ENCODE measurements around the gene ZRANB1. TPM values are rescaled to one million over a fixed set of nuclear protein-coding genes. Genes with fewer than 3 reads are reported as not detected.
A peak's percentile ranks its signal among the peaks of the same experiment; 100 is the strongest.

The ZRANB1 gene
- total RNA-seq, 6 donors from 2014 or later: 14.6 to 35.4 (median 17.1) TPM

DNA sequence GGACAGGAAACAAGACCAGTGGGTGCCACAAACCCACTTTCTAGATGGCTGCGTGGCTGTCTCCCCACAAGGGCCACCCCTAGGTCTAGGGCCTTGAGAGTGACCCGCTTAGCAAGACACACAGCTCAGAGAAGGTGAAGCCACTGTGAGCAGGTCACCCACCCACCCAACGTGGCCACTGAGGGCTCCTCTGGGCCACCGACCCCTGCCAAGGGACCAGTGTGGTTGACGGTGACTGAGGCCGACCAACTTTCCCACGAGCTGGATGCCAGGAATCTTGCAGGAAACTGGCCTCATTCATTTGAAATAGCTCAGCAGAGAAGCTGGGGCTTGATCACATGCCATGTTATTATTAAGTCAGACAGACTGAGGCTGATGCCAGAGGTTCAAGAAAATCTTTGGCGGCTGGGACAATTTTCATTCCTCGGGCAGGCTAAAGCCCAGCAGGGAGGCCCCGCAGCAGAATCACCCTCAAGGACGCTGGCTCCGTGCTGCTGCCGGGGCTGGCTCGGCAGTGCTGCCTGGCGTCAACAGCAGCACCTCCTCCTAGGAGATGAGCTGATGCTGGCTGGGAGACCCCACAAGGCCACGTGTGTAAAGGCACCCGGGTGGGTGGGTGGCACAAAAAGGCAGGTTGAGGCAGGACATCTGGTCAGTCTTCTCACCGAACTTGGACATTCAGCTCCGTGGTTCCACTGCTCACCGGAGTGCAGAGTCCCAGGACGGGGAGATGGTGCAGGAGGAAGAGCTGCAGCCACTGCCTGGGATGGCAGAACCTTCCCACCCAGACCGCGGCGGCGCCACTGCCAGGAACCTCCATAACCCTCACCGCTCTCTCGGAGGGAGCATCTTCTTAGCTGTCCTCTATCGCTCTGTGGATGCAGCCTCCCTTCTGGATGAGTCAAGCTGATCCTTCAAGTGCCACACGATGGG lies 57.8 kb downstream of the ZRANB1 start:
- H3K9me3 ChIP-seq: no peaks in the 10 kb centered on the region
- no peak for TF ChIP-seq EP300 (IDR thresholded peaks at IDR 0.05)
- TF ChIP-seq POLR2A (IDR thresholded peaks at IDR 0.05): no peak
- TF ChIP-seq, protein P1, sequence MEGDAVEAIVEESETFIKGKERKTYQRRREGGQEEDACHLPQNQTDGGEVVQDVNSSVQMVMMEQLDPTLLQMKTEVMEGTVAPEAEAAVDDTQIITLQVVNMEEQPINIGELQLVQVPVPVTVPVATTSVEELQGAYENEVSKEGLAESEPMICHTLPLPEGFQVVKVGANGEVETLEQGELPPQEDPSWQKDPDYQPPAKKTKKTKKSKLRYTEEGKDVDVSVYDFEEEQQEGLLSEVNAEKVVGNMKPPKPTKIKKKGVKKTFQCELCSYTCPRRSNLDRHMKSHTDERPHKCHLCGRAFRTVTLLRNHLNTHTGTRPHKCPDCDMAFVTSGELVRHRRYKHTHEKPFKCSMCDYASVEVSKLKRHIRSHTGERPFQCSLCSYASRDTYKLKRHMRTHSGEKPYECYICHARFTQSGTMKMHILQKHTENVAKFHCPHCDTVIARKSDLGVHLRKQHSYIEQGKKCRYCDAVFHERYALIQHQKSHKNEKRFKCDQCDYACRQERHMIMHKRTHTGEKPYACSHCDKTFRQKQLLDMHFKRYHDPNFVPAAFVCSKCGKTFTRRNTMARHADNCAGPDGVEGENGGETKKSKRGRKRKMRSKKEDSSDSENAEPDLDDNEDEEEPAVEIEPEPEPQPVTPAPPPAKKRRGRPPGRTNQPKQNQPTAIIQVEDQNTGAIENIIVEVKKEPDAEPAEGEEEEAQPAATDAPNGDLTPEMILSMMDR (IDR thresholded peaks at IDR 0.05): no peak
- TF ChIP-seq POLR2AphosphoS5 (IDR thresholded peaks at IDR 0.05): peak in 1 of 2 donors; percentile 13
- H3K4me1 ChIP-seq: peaks cover 27 to 38% (median 33%) of the 10 kb centered on the region in 4 donors
- H3K4me3 ChIP-seq: no peak overlapping the region
- 65 to 75% methylated on average over 17 to 29 of the region's 29 CpGs for WGBS, 2 donors
- no peaks in the 10 kb centered on the region for H3K27me3 ChIP-seq
- H3K27ac ChIP-seq: peak overlapping the region; percentile 53 to 72 (median 63)
- DNase-seq (peak; percentile 22 to 82), ATAC-seq (ENCODE audit: low FRiP score in 2 of 2) (peak in 1 of 2 donors; percentile 41)
- H3K36me3 ChIP-seq: peaks cover 26 to 92% (median 81%) of the 10 kb centered on the region in 4 donors

DNA sequence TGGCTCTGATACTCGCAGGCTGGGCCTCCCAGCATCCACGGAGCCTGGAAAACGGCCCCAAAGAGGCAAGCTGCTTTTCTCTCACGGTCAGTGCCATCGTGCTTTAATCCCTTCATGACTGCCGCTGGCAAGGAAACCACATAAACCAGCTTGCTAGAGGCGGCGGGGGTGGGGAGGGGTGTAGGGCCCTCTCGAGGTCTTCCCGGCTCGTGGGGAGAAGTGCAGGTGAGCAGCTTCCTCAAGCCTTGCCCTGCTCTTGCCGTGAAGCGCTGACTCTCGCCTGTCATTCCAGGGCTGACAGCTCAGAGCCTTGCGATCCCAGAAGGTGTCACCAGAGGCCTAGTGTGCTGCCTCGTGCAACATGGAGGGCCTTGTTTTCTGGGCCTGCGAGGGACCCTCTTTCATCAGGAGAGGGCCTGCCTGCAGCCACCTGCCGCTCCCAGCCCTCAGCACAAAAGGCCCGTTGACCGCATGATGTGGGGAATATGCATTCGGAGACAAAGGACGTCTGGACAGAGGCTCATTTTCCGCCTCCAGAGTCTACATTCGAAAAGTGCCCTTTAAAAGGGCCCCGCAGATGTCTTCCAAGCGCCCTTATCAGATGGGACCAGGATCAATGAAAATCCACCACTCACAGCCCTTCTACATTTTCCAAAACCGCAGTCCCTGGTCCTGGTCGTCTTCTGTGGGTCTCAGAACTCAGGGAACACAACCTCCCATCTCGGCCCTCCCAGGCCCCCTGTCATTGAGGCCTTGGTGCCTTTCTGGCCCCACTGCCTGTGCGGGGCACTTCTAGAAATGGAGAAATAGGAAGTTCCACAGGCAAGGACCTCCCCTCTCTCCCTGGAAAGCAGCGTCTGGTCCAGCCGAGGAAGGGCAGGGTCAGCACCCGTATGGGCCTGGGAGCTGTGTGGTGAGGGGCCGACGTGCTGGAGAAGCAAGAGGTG lies 58.7 kb downstream of the ZRANB1 start:
- no peaks in the 10 kb centered on the region for H3K9me3 ChIP-seq
- peaks cover 26 to 91% (median 74%) of the 10 kb centered on the region in 4 donors for H3K36me3 ChIP-seq
- H3K4me1 ChIP-seq: peaks cover 27 to 38% (median 33%) of the 10 kb centered on the region in 4 donors
- H3K4me3 ChIP-seq: no peak overlapping the region
- ATAC-seq (ENCODE audit: low FRiP score in 2 of 2) (no peak), DNase-seq (peak; percentile 20 to 41)
- H3K27ac ChIP-seq: peak overlapping the region in 3 of 4 donors; percentile 67 to 72 (median 67)
- H3K27me3 ChIP-seq: no peaks in the 10 kb centered on the region
- 63 to 64% methylated on average over 17 to 35 of the region's 35 CpGs for WGBS, 2 donors
- no peak for TF ChIP-seq POLR2A (IDR thresholded peaks at IDR 0.05)
- TF ChIP-seq POLR2AphosphoS5 (IDR thresholded peaks at IDR 0.05): no peak
- TF ChIP-seq, protein P1 (IDR thresholded peaks at IDR 0.05): no peak
- no peak for TF ChIP-seq EP300 (IDR thresholded peaks at IDR 0.05)

DNA sequence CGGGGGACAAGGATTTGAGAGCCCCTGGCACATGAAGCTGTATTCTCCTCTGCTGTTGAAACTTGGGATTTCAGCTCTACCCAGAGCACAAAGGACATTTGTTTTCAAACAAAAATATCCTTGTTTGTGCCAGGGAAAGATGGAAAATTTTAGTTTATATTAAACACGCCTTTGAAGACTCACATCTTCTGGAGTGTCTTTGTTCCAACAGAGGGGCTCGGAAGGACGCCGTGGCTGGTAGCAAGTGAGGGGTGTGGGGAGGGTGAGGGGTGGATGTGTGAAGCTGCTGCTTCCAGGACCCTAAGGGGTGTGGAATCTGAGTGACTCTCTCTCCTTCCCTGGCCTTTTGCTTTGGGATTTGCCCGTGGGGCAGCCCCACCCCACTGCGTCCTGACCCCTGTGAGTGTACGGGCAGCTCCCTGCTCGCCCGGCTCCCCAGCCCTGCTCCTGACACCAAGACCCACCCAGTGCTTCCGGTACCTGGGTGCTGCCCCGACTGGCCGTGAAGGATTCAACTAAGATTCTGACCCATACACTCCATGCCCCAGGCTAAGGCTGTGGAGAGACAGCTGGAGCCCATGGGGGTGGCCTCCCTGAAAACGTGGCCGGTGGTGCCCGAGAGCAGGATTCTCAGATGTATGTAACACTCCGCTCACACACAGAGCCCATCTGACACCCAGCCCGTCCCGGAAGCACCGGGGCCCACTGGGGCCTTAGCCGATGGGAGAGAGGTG lies 59.6 kb downstream of the ZRANB1 start:
- Histone ChIP-seq H3K4me1 (peaks cover 27 to 38% (median 35%) of the 10 kb centered on the region in 4 donors), H3K36me3 (peaks cover 21 to 89% (median 68%) of the 10 kb centered on the region in 4 donors), H3K27me3 (no peaks in the 10 kb centered on the region), H3K9me3 (no peaks in the 10 kb centered on the region), H3K27ac (peak overlapping the region; percentile 16 to 72 (median 67)), H3K4me3 (no peak overlapping the region)
- TF ChIP-seq POLR2AphosphoS5 (IDR thresholded peaks at IDR 0.05): no peak
- no peak for TF ChIP-seq POLR2A (IDR thresholded peaks at IDR 0.05)
- TF ChIP-seq EP300 (IDR thresholded peaks at IDR 0.05): no peak
- TF ChIP-seq, protein P1 (IDR thresholded peaks at IDR 0.05): no peak
- no peak for ATAC-seq (ENCODE audit: low FRiP score in 2 of 2)
- WGBS, 2 donors: 64 to 76% methylated on average over 7 to 18 of the region's 21 CpGs
- DNase-seq: peak; percentile 20 to 46

DNA sequence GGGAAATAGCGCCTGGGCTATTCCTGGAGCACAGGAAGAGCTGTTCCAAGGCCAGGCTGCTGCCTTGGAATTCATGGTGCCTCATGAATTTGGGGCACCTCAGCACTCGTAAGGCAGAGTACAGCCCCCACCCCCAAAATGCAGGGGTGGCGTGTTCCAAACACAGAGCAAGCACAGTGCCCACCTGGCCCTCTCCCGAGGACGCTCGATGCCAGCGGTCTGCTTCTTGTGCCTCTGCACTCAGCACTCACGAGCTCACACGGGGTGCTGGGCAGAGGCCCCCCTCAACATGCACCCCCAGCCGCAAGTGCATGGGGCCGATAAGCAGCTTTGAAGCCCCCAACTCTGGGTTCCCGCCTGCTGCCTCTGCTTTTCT lies 60.1 kb downstream of the ZRANB1 start:
- Histone ChIP-seq H3K36me3 (peaks cover 16 to 85% (median 62%) of the 10 kb centered on the region in 4 donors), H3K9me3 (no peaks in the 10 kb centered on the region), H3K4me3 (no peak overlapping the region), H3K27me3 (no peaks in the 10 kb centered on the region), H3K4me1 (peaks cover 27 to 41% (median 36%) of the 10 kb centered on the region in 4 donors), H3K27ac (peak overlapping the region; percentile 16 to 72 (median 67))
- TF ChIP-seq POLR2AphosphoS5 (IDR thresholded peaks at IDR 0.05) (no peak), POLR2A (IDR thresholded peaks at IDR 0.05) (no peak), EP300 (IDR thresholded peaks at IDR 0.05) (no peak)
- TF ChIP-seq, protein P1 (IDR thresholded peaks at IDR 0.05): no peak
- ATAC-seq (ENCODE audit: low FRiP score in 2 of 2) (no peak), DNase-seq (peak; percentile 13 to 46)
- 53 to 88% methylated on average over 4 to 8 of the region's 12 CpGs for WGBS, 2 donors
